Stimulated activated CD8-positive, alpha-beta memory T cell treated with anti-CD3 and anti-CD28 coated beads, Interleukin-2, amount 100 ng/mL, for 48 hours (primary cell): Measurements from ENCODE around the gene WTIP.
"Not testable (repeated sequence)": the region's sequence is repeated elsewhere in the genome, so short reads cannot be mapped to it uniquely, and the experiment has no call there.

ENCODE experiments used
- DNase-seq, 2 donors: peaks; one replicate each; pipeline ENCODE4 v3.0.0-alpha.2; 2020; ENCODE audit warnings: low read depth in 2 of 2

The WTIP gene

GRCh38 chr19:34478496-34478895, 3.1 kb upstream of the WTIP start:
- not testable (repeated sequence) for DNase-seq

- DNase-seq = no peak
Observed at GRCh38 chr19:34479396-34479795, 2.2 kb upstream of the WTIP start.

- no peak for DNase-seq
Observed at GRCh38 chr19:34480491-34480890, 1.1 kb upstream of the WTIP start.

GRCh38 chr19:34481861-34482379, 362 bp downstream of the WTIP start:
- DNase-seq = no peak

- no peak for DNase-seq
Observed at GRCh38 chr19:34482380-34483250, 1.1 kb downstream of the WTIP start.

GRCh38 chr19:34484328-34484727, 2.8 kb downstream of the WTIP start:
- no peak for DNase-seq

GRCh38 chr19:34485831-34486230, 4.3 kb downstream of the WTIP start:
- DNase-seq = no peak

GRCh38 chr19:34487651-34488051, 6.1 kb downstream of the WTIP start:
- no peak for DNase-seq

- no peak for DNase-seq
Observed at GRCh38 chr19:34489175-34489574, 7.6 kb downstream of the WTIP start.

GRCh38 chr19:34490141-34490766, 8.7 kb downstream of the WTIP start:
- no peak for DNase-seq

- no peak for DNase-seq
Observed at GRCh38 chr19:34493038-34493648, 11.6 kb downstream of the WTIP start.

GRCh38 chr19:34493649-34494044, 12.1 kb downstream of the WTIP start:
- no peak for DNase-seq

GRCh38 chr19:34494601-34495000, 13.0 kb downstream of the WTIP start:
- DNase-seq = no peak

GRCh38 chr19:34495416-34495815, 13.9 kb downstream of the WTIP start:
- no peak for DNase-seq

GRCh38 chr19:34497112-34497805, 15.7 kb downstream of the WTIP start:
- DNase-seq = no peak

GRCh38 chr19:34499155-34499834, 17.7 kb downstream of the WTIP start:
- DNase-seq = no peak

GRCh38 chr19:34500656-34501120, 19.1 kb downstream of the WTIP start:
- no peak for DNase-seq

GRCh38 chr19:34501339-34502320, 20.1 kb downstream of the WTIP start:
- peak; percentile 83 to 88 for DNase-seq

GRCh38 chr19:34502582-34503411, 21.2 kb downstream of the WTIP start:
- no peak for DNase-seq
